SK-N-DZ (cell line): Measurements from ENCODE around the gene CDT1.
"Not testable (repeated sequence)": the region's sequence is repeated elsewhere in the genome, so short reads cannot be mapped to it uniquely, and the experiment has no call there.

Experiments
- DNase-seq: peaks from one replicate; pipeline ENCODE4 v3.0.0-alpha.2; 2015; ENCODE audit warnings: low spot score

CDT1 gene

DNA sequence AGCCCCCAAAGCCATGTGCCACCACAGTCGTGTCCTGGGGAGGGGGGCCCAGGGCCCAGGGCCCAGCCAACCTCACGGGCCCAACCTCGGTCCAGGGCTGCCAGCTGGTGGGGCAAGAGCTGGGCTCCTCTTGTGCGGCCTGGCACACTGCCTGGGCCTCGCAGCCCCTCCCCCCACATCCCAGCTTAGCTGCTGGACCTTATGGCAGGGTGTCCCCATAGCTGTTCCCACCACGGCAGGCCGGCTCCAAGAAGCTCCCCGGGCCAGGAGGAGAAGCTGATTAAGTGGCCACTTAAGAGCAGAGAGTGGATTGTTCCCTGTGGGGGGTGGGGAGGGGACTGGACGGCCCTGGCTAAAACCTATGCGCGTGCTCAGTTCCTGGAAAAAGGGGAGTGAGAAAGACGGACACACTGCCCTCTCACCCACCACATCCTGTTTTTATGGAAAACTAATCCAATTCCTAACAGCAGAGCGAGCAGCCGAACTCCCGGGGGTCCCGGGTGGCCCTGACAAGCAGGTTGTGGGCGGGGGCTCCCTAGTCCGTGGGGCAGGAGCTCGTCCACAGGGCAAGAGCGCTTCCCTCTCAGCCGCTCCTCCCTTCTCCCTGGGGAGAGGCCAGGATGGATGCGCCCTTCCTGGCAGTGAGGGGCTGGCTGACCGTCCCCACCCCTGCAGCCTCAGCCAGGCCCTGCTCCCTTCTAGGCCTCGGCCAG, 35.4 kb upstream of the CDT1 start:
- no peak for DNase-seq

DNA sequence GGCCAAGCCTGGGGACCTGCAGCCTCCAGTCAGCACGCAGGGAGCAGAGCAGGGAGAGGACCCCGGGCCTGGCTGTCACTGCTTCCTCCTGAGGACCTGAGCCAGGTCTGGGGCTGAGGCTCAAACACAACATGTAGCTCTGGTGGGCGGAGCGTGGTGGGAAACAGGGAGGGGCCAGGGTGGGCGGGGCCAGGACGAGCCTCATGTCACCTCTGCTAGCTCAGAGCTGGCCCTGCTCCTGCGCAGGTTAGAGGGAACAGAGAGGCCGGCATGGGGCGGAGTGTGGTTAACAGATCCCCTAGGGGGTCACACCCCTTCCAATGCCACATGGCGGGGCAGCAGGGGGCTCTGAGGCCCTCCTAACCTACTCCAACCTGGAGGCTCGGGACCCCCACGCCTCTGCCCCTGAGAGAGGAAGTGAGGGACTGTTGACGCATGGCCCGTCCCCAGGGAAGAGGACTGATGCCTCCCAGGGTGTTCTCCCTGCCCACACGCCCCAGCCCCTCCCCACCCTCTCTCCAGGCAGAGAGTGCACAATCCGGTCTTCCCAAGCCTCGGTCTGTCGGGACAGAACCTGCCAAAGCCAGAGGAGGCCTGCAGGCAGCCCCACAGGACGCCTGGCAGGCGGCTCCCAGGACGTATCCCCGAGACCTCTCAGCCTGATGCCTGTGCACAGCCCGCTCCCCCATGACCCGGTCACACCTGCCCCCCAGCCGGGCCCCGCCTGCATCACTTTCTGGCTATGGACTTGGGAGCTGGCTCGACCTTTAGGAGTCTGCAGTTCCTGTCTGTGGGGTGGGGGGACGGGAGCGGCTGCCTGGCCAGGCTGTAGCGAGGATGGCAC, 33.8 kb upstream of the CDT1 start:
- peak; percentile 72 for DNase-seq

DNA sequence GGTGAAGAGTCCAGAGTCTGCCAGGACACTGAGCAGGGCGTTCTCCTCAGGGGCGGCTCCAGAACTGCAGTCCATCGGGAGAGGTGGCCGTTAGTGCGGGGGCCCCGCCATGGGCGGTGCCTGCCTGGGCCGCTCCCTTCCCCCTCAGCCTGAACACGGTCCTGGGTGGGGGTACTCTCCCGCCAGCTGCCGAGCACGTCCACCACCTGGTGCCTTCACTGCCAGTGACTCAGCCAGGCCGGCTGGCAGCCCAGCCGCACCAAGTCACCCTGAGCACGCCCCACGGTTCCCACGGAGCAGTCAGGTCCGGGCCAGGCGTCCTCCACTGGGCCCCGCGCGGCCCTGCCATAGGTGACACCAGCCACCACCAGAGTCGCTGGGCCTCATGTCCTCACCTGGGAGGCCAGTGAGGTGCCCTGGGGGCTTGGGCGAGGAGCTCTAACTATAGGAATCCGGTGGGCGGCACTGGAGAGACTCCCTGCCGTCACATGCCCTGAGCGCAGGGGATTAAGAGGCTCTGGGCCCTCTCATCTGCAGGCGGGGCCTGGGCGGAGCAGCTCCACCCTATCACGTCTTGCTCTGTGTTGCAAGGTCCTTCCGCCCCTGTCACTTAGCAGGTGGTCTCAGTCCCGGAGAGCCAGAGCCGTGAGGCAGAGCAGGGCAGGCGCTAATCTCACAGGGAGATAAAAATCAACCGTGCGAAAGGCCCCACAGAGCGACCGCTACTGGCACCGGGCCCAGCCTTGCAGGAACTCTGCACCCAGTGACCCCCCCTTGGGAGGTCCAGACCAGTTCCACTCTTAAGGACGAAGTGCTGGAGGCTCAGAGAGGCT, 32.9 kb upstream of the CDT1 start:
- peak; percentile 91 for DNase-seq

DNA sequence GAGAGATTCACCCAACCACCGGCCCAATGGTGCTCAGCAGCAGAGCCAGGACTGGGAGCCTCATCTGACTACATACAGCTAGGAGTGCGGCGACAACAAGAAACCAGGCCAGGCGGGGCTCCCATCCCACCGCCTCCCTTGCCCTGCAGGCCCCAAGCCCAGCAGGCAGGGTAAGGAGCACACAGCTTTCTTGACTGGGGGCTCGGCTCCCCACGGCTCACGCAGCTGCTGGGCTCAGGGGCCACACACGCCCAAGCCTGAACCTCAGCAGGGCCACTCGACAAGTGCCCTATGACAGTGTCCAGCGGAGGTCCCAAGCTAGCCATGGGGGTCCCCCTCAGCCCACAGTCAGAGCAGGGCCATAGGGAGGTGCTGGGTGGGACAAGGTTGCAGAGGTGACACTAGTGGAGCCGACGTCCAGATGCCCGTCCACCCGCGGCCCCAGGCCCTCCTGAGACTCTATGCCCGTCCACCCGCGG, 32.3 kb upstream of the CDT1 start:
- no peak for DNase-seq

DNA sequence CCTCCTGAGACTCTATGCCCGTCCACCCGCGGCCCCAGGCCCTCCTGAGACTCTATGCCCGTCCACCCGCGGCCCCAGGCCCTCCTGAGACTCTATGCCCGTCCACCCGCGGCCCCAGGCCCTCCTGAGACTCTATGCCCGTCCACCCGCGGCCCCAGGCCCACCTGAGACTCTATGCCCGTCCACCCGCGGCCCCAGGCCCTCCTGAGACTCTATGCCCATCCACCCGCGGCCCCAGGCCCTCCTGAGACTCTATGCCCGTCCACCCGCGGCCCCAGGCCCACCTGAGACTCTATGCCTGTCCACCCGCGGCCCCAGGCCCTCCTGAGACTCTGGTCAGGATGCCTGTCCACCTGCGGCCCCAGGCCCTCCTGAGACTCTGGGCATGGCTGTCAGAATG, 31.8 kb upstream of the CDT1 start:
- DNase-seq = not testable (repeated sequence)

DNA sequence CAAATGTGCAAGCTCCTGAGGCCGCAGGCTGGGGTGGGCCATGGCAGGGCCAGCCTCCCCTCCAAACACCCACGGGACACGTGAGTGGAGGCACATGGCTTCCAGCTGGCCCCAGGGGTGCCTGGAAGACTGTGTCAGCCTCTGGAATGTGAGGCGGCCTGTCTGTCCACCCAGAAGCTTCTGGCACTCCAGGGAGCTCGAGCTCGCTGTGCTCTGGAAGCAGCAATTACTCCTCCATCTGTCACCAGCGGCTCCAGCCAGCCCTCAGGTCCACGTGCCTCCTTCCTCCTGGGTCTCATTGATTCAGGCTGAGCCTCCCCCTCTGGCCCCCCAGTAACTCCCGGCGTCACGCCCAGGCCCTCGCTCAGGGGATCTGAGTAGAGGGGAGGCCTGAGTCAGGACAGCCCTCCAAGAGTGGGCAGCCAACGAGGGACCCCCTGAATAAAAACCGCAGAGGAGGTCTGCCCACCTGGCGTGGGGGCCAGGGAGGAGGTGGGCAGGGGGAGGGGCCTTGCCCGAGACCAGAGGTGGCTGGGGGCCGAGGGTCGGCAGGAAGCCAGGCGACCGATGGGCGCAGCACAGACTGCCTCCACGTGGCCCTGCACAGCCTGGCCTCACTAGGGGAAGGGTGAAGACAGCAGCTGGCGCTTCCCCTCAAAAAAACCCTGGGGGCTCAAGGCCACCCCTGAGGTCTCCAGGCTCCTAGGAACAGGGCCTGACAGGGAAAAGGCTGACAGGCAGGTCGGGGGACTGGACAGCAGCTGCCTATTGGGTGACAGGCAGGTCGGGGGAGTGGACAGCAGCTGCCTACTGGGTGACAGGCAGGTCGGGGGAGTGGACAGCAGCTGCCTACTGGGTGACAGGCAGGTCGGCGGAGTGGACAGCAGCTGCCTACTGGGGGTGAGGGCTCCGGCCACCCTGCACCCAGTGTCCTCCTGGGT, 30.4 kb upstream of the CDT1 start:
- peak; percentile 66 for DNase-seq

- peak; percentile 65 for DNase-seq
These were observed 29.7 kb upstream of the CDT1 start for GRCh38 chr16:88773812-88774291.

DNA sequence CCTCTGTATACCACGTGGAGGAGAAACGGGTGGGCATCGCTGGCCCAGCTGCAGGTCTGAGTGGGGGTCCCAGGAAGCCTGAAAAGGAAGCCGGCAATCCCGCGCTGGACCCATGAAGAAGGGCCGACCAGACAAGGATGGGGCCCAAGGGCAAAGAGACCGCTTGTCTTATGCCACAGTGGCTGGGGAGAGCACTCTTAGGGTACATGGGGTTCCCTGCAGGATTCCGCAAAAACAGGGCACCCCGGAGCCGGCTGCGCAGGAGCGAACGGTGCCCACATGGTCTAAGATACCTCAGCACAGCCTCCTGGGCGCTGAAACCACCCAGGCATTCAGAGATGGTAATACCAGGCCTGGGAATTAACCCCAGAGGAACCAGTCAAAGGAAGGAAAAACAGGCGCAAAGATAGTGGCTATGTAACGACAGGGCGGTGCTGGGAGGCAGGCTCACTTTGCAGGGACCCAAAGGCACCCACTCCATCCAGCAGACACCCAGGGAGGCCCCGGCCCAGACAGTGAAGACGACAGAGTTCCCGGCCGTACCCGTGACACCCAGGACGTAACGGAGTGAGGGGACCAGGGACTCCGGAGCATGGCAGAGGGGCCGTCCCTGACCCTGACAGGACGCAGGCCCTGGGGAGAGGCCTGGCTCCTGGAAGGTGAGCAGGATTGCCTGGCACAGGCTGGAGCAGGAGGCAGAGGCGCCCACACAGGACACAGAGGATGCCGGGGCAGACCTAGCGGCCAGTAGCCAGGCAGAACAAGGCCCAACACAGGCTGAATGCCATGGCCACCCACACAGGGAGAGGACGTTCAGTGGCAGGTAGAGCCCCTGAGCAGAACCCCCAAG, 28.8 kb upstream of the CDT1 start:
- DNase-seq = no peak

DNA sequence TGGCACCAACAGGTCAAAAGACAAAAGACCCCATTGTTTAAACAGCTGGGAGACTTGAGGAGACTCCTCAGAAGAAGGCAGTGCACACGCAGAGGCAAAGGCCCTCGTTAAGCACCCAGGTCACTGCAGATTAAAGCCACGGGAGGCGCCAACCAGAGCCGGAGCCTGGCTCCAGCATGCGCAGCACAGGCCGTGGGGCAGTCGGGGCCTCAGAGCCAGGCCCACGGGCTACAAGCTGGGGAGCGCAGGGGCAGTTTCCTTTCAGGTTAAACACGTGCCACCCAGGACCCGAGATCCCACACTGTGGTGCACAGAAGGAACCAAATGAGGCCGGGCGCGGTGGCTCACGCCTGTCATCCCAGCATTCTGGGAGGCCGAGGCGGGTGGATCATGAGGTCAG, 27.8 kb upstream of the CDT1 start:
- DNase-seq = no peak

GRCh38 chr16:88777471-88778270, 25.9 kb upstream of the CDT1 start:
- DNase-seq = no peak

- DNase-seq = no peak
These were observed 25.4 kb upstream of the CDT1 start for GRCh38 chr16:88778271-88778525.

- no peak for DNase-seq
These were observed 25.0 kb upstream of the CDT1 start for GRCh38 chr16:88778541-88779065.

DNA sequence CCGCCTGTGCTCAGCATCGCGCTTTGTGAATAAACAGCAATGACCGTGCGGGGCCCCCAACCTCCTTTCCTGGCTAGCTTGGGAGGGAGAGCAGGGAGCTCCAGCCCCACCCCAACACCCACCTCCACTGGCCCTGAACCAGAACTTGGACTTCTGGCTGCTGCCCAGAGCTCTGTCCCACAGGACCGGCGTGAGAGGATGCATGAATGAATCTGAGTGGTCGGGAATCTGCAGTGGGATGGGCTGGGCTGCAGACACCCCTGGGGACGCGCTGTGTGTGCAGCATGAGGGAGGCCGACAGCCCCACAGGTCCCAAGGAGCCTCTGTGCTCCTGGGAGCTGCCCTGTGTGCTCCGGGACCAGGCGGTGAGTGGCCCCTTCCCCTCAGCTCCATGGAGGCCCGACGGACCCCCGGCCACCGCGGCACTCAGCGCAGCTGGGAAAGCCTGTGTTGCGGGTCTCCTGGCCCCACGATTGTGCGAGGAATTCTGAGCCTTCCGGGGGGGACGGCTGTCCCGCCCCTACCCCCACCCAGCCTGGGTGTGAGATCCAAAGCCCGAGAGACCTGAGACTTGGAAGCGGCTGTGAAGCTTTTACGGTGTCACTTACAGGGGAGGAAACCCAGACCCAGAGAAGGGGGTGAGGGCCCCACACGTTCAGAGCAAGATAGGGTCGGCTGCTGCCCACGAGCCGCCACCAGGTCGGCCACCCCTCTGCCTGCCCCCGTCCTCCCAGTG, 24.0 kb upstream of the CDT1 start:
- no peak for DNase-seq

GRCh38 chr16:88780142-88781062, 23.2 kb upstream of the CDT1 start:
- DNase-seq = no peak

GRCh38 chr16:88781140-88782077, 22.2 kb upstream of the CDT1 start:
- DNase-seq = no peak
